Tibial nerve (tissue), 3 donors: ENCODE measurements around the gene YIF1B.

ENCODE experiments used
- POLR2A ChIP-seq, 2 donors: fragments of 450-650 bp; IDR thresholded peaks; one replicate each; pipeline ENCODE4 v1.6.1; 2017; ENCODE audit warnings: antibody characterized with exemption in 2 of 2, mild to moderate bottlenecking in 2 of 2, moderate library complexity in 2 of 2
- TF ChIP-seq, protein P1 (sequence below), 5 experiments: fragments of 200-600 bp in 3 of 5; fragments of 450-650 bp in 2 of 5; sonication (generic) in 3 of 5; IDR thresholded peaks; one replicate each; pipeline ENCODE4 v1.5.1; 2016 to 2019; ENCODE audit warnings: antibody characterized with exemption in 5 of 5, mild to moderate bottlenecking in 3 of 5, moderate library complexity in 2 of 5

DNA sequence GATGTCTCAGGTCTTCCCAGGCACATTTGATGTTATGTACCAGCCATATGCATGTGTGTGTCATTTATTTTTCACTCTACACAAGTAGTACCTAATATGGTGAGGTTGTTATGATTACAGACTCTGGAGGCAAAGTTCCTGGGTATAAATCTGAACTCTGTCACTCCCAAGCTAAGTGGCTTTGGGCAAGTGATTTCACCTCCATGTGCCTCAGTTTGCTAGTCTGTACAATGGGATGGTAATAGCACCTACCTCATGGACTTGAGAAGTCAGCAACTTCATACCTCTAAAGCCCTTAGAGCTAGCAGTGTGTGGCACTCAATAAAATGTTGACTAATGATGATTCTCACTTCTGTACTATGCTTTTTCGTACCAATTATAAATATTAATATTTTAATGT lies 16.0 kb upstream of the YIF1B start:
- TF ChIP-seq, protein P1, sequence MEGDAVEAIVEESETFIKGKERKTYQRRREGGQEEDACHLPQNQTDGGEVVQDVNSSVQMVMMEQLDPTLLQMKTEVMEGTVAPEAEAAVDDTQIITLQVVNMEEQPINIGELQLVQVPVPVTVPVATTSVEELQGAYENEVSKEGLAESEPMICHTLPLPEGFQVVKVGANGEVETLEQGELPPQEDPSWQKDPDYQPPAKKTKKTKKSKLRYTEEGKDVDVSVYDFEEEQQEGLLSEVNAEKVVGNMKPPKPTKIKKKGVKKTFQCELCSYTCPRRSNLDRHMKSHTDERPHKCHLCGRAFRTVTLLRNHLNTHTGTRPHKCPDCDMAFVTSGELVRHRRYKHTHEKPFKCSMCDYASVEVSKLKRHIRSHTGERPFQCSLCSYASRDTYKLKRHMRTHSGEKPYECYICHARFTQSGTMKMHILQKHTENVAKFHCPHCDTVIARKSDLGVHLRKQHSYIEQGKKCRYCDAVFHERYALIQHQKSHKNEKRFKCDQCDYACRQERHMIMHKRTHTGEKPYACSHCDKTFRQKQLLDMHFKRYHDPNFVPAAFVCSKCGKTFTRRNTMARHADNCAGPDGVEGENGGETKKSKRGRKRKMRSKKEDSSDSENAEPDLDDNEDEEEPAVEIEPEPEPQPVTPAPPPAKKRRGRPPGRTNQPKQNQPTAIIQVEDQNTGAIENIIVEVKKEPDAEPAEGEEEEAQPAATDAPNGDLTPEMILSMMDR (IDR thresholded peaks at IDR 0.05) = no peak
- TF ChIP-seq POLR2A (IDR thresholded peaks at IDR 0.05) = no peak
